H9 (cell line): ENCODE data around the gene RPIA. TPM values are rescaled to one million over a fixed set of nuclear protein-coding genes. Genes with fewer than 3 reads are reported as not detected.

Experiments used
- DNase-seq: peaks from one replicate; pipeline ENCODE4 v3.0.0-alpha.2; 2017
- H2AFZ ChIP-seq: one replicate; pipeline ENCODE4 v1.6.1; 2013; ENCODE audit warnings: mild to moderate bottlenecking, low read length, control low read depth, moderate library complexity
- H2AK5ac ChIP-seq: 2 replicates; pipeline ENCODE4 v1.6.1; 2013; ENCODE audit warnings: low read length, control low read depth, mixed read lengths; ENCODE audit not compliant: insufficient read length
- H2BK120ac ChIP-seq: one replicate; pipeline ENCODE4 v1.6.1; 2013; ENCODE audit warnings: low read depth, mild to moderate bottlenecking, low read length, control low read depth, inconsistent platforms; ENCODE audit not compliant: poor library complexity, severe bottlenecking
- H2BK12ac ChIP-seq: 2 replicates; pipeline ENCODE4 v1.6.1; 2013; ENCODE audit warnings: low read length, control low read depth, mixed read lengths, low read depth; ENCODE audit not compliant: insufficient read length
- H2BK15ac ChIP-seq: 2 replicates; pipeline ENCODE4 v1.6.1; 2013; ENCODE audit warnings: low read depth, low read length, control low read depth
- H2BK20ac ChIP-seq: one replicate; pipeline ENCODE4 v1.6.1; 2013; ENCODE audit warnings: low read depth, mild to moderate bottlenecking, low read length, control low read depth, inconsistent platforms; ENCODE audit not compliant: poor library complexity, severe bottlenecking
- H2BK5ac ChIP-seq: 2 replicates; pipeline ENCODE4 v1.6.1; 2013; ENCODE audit warnings: low read length, control low read depth, mixed read lengths; ENCODE audit not compliant: insufficient read length
- H3K14ac ChIP-seq: 2 replicates; pipeline ENCODE4 v1.6.1; 2013; ENCODE audit warnings: low read length, control low read depth; ENCODE audit not compliant: insufficient read depth
- H3K18ac ChIP-seq: 2 replicates; pipeline ENCODE4 v1.6.1; 2013; ENCODE audit warnings: low read depth, mild to moderate bottlenecking, mixed read lengths, low read length, control low read depth; ENCODE audit not compliant: insufficient read length
- H3K23ac ChIP-seq: 2 replicates; pipeline ENCODE4 v1.6.1; 2013; ENCODE audit warnings: low read length, control low read depth, mixed read lengths, low read depth; ENCODE audit not compliant: insufficient read length
- H3K23me2 ChIP-seq: 2 replicates; pipeline ENCODE4 v1.6.1; 2013; ENCODE audit warnings: low read depth, mild to moderate bottlenecking, mixed read lengths, low read length, control low read depth; ENCODE audit not compliant: insufficient read length, poor library complexity, severe bottlenecking
- H3K27ac ChIP-seq: 2 replicates; pipeline ENCODE4 v1.5.1; 2013; ENCODE audit warnings: low read length, control low read depth, mixed read lengths, low read depth; ENCODE audit not compliant: insufficient read length
- H3K27me3 ChIP-seq: 2 replicates; pipeline ENCODE4 v1.6.1; 2013; ENCODE audit warnings: low read length, control low read depth, inconsistent platforms; ENCODE audit not compliant: insufficient read depth
- H3K4ac ChIP-seq: 2 replicates; pipeline ENCODE4 v1.6.1; 2013; ENCODE audit warnings: low read depth, mild to moderate bottlenecking, control low read depth, inconsistent platforms, low read length, moderate library complexity
- H3K4me1 ChIP-seq: 2 replicates; pipeline ENCODE4 v1.6.1; 2013; ENCODE audit warnings: low read length, control low read depth, inconsistent platforms; ENCODE audit not compliant: insufficient read depth
- H3K4me2 ChIP-seq: 2 replicates; pipeline ENCODE4 v1.6.1; 2013; ENCODE audit warnings: low read length, control low read depth, mixed read lengths; ENCODE audit not compliant: insufficient read length, insufficient read depth
- H3K56ac ChIP-seq: 2 replicates; pipeline ENCODE4 v1.6.1; 2013; ENCODE audit warnings: low read depth, mild to moderate bottlenecking, mixed read lengths, low read length, control low read depth; ENCODE audit not compliant: insufficient read length
- H3K79me1 ChIP-seq: 2 replicates; pipeline ENCODE4 v1.6.1; 2013; ENCODE audit warnings: low read depth, mild to moderate bottlenecking, moderate library complexity, low read length, control low read depth, inconsistent platforms; ENCODE audit not compliant: insufficient read depth, poor library complexity, severe bottlenecking
- H3K79me2 ChIP-seq: 2 replicates; pipeline ENCODE4 v1.6.1; 2013; ENCODE audit warnings: low read length, control low read depth, inconsistent platforms; ENCODE audit not compliant: insufficient read depth
- H3K9ac ChIP-seq: 2 replicates; pipeline ENCODE4 v1.6.1; 2013; ENCODE audit warnings: low read length, control low read depth, mixed read lengths; ENCODE audit not compliant: insufficient read length; ENCODE audit errors: extremely low read depth
- H3K9me3 ChIP-seq: one replicate; pipeline ENCODE4 v1.6.1; 2013; ENCODE audit warnings: low read depth, low read length, inconsistent platforms; ENCODE audit not compliant: control insufficient read depth
- H3T11ph ChIP-seq: one replicate; pipeline ENCODE4 v1.6.1; 2013; ENCODE audit warnings: mild to moderate bottlenecking, low read length, control low read depth, inconsistent platforms
- H4K20me1 ChIP-seq: one replicate; pipeline ENCODE4 v1.6.1; 2013; ENCODE audit not compliant: control insufficient read depth, insufficient read length, insufficient read depth
- H4K5ac ChIP-seq: 2 replicates; pipeline ENCODE4 v1.6.1; 2013; ENCODE audit warnings: low read depth, mild to moderate bottlenecking, mixed read lengths, low read length, control low read depth; ENCODE audit not compliant: insufficient read length
- H4K8ac ChIP-seq: replicated peaks from 2 replicates; pipeline ENCODE4 v1.6.1; 2013; ENCODE audit warnings: low read length, control low read depth, mixed read lengths, low read depth; ENCODE audit not compliant: insufficient read length
- H4K91ac ChIP-seq: 2 replicates; pipeline ENCODE4 v1.6.1; 2013; ENCODE audit warnings: low read depth, mild to moderate bottlenecking, moderate library complexity, mixed read lengths, low read length, control low read depth; ENCODE audit not compliant: insufficient read length
- H3K27ac Mint-ChIP-seq, 3 experiments: 2 replicates in 2 of 3; 3 replicates in 1 of 3; pipeline ENCODE4 v1.8.0; 2020 to 2021; ENCODE audit warnings: mixed read lengths in 3 of 3, mild to moderate bottlenecking in 1 of 3, moderate library complexity in 1 of 3
- H3K27me3 Mint-ChIP-seq: 2 replicates; pipeline ENCODE4 v1.8.0; 2021; ENCODE audit warnings: low read depth, mild to moderate bottlenecking, moderate library complexity, mixed read lengths
- H3K36me3 Mint-ChIP-seq, 3 experiments: 2 replicates in 2 of 3; 3 replicates in 1 of 3; pipeline ENCODE4 v1.8.0; 2020 to 2021; ENCODE audit warnings: low read depth in 3 of 3, mixed read lengths in 3 of 3; ENCODE audit not compliant: insufficient read depth in 1 of 3
- H3K4me1 Mint-ChIP-seq, 2 experiments: 2 replicates each; pipeline ENCODE4 v1.8.0; 2020; ENCODE audit warnings: mixed read lengths in 2 of 2
- H3K4me3 Mint-ChIP-seq, 2 experiments: 2 replicates in 1 of 2; 3 replicates in 1 of 2; pipeline ENCODE4 v1.8.0; 2020 to 2021; ENCODE audit warnings: mild to moderate bottlenecking in 2 of 2, mixed read lengths in 2 of 2, moderate library complexity in 1 of 2
- H3K9me3 Mint-ChIP-seq, 2 experiments: 2 replicates in 1 of 2; 3 replicates in 1 of 2; pipeline ENCODE4 v1.8.0; 2020; ENCODE audit warnings: mild to moderate bottlenecking in 2 of 2, mixed read lengths in 2 of 2, moderate library complexity in 1 of 2
- WGBS: extraction: QIAGEN DNeasy Blood & Tissue Kit; methylation state at CpG from one replicate; pipeline ENCODE4 v1.1.7; 2013; ENCODE audit warnings: missing lambda C conversion rate, low lambda C conversion rate, mixed read lengths; ENCODE audit not compliant: insufficient read length; ENCODE audit errors: extremely low coverage; 5-methylcytosine and 5-hydroxymethylcytosine counted together
- total RNA-seq: library from RNA; stranded (reverse); gene quantifications from 2 replicates; pipeline ENCODE4 v1.2.1, GENCODE V29; 2021
- TF ChIP-seq, protein P1 (sequence below): fragments of 200-600 bp; sonication (generic); conservative IDR thresholded peaks from 3 replicates; pipeline ENCODE4 v1.8.0; 2021; ENCODE audit warnings: antibody characterized with exemption, mild to moderate bottlenecking

Gene RPIA
- total RNA-seq, 1 experiment from 2014 or later = 18.6 TPM

- WGBS = no CpG with 5 or more reads among the region's 4 CpGs
- H3K9me3 Mint-ChIP-seq = peaks cover 0 to 3% of the 10 kb centered on the region in 2 experiments; a peak in 1 of 5 replicates
- H3K27ac Mint-ChIP-seq = peak overlapping the region in 1 of 3 experiments; percentile 61; a peak in 2 of 7 replicates
- no peak for DNase-seq
- Histone ChIP-seq H3K27ac (no peak overlapping the region), H2BK20ac (no peak overlapping the region), H2AFZ (no peak overlapping the region), H2BK12ac (no peak overlapping the region), H3K23ac (no peak overlapping the region), H2BK5ac (no peak overlapping the region), H3K9me3 (no peaks in the 10 kb centered on the region), H3K18ac (no peak overlapping the region), H3T11ph (no peak overlapping the region), H3K4ac (no peak overlapping the region), H4K20me1 (no peaks in the 10 kb centered on the region), H2AK5ac (no peak overlapping the region), H3K79me2 (no peaks in the 10 kb centered on the region), H3K9ac (no peak overlapping the region), H2BK120ac (no peak overlapping the region), H4K8ac (no peak overlapping the region), H3K27me3 (no peaks in the 10 kb centered on the region), H4K5ac (no peak overlapping the region), H3K4me2 (no peak overlapping the region), H3K4me1 (no peaks in the 10 kb centered on the region), H3K56ac (no peak overlapping the region), H3K79me1 (no peaks in the 10 kb centered on the region), H3K23me2 (no peaks in the 10 kb centered on the region), H2BK15ac (no peak overlapping the region), H4K91ac (no peak overlapping the region), H3K14ac (no peak overlapping the region)
- H3K4me1 Mint-ChIP-seq = no peaks in the 10 kb centered on the region
- peaks cover 12 to 24% (median 22%) of the 10 kb centered on the region in 3 experiments; a peak in 6 of 7 replicates for H3K36me3 Mint-ChIP-seq
- no peaks in the 10 kb centered on the region for H3K27me3 Mint-ChIP-seq
- H3K4me3 Mint-ChIP-seq = no peak overlapping the region
- TF ChIP-seq, protein P1, sequence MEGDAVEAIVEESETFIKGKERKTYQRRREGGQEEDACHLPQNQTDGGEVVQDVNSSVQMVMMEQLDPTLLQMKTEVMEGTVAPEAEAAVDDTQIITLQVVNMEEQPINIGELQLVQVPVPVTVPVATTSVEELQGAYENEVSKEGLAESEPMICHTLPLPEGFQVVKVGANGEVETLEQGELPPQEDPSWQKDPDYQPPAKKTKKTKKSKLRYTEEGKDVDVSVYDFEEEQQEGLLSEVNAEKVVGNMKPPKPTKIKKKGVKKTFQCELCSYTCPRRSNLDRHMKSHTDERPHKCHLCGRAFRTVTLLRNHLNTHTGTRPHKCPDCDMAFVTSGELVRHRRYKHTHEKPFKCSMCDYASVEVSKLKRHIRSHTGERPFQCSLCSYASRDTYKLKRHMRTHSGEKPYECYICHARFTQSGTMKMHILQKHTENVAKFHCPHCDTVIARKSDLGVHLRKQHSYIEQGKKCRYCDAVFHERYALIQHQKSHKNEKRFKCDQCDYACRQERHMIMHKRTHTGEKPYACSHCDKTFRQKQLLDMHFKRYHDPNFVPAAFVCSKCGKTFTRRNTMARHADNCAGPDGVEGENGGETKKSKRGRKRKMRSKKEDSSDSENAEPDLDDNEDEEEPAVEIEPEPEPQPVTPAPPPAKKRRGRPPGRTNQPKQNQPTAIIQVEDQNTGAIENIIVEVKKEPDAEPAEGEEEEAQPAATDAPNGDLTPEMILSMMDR = no peak
Observed at GRCh38 chr2:88733155-88733902, 41.9 kb downstream of the RPIA start.
